Heart left ventricle (tissue), 16 donors: ENCODE results near the gene SAT2. TPM values are rescaled to one million over a fixed set of nuclear protein-coding genes. Genes with fewer than 3 reads are reported as not detected.

Experiments used
- ATAC-seq, 4 donors: fragments of 200-7000 bp; cut with Tn5 transposase; one replicate each; pipeline ENCODE4 v1.9.1; 2020 to 2022; ENCODE audit warnings: moderate library complexity in 4 of 4, mild to moderate bottlenecking in 3 of 4, moderate number of reproducible peaks in 1 of 4
- DNase-seq, 5 donors: peaks; one replicate each; pipeline ENCODE4 v3.0.0-alpha.2; 2020
- H3K27ac ChIP-seq, 12 donors: fragments of 200-600 bp; sonication (generic) in 4 of 12; one replicate each; pipeline versions ENCODE4 v1.5.0 to v1.8.0; 2016 to 2022; ENCODE audit warnings: mild to moderate bottlenecking in 2 of 12
- H3K27me3 ChIP-seq, 9 donors: fragments of 200-600 bp; sonication (generic) in 2 of 9; one replicate each; pipeline versions ENCODE4 v1.5.1 to v1.8.0; 2016 to 2022; ENCODE audit warnings: mild to moderate bottlenecking in 3 of 9
- H3K36me3 ChIP-seq, 9 donors: fragments of 200-600 bp; sonication (generic) in 2 of 9; one replicate each; pipeline versions ENCODE4 v1.5.0 to v1.8.0; 2018 to 2022; ENCODE audit warnings: mild to moderate bottlenecking in 2 of 9
- H3K4me1 ChIP-seq, 12 donors: fragments of 200-600 bp; sonication (generic) in 4 of 12; one replicate each; pipeline versions ENCODE4 v1.5.0 to v1.8.0; 2016 to 2022; ENCODE audit warnings: mild to moderate bottlenecking in 3 of 12
- H3K4me3 ChIP-seq, 12 donors: fragments of 200-600 bp; sonication (generic) in 4 of 12; one replicate each; pipeline versions ENCODE4 v1.5.0 to v1.8.0; 2017 to 2022; ENCODE audit warnings: mild to moderate bottlenecking in 9 of 12, moderate library complexity in 4 of 12
- H3K9me3 ChIP-seq, 12 donors: fragments of 200-600 bp; sonication (generic) in 4 of 12; one replicate each; pipeline versions ENCODE4 v1.5.0 to v1.8.0; 2016 to 2022; ENCODE audit warnings: mild to moderate bottlenecking in 1 of 12
- CTCF ChIP-seq, 12 donors: fragments of 200-600 bp; sonication (generic) in 4 of 12; IDR thresholded peaks; one replicate each; pipeline versions ENCODE4 v1.5.0 to v1.8.0; 2018 to 2022; ENCODE audit warnings: antibody characterized with exemption in 12 of 12, mild to moderate bottlenecking in 5 of 12
- POLR2A ChIP-seq, 2 donors: fragments of 450-650 bp; IDR thresholded peaks; one replicate each; pipeline ENCODE4 v1.6.1; 2017; ENCODE audit warnings: antibody characterized with exemption in 2 of 2, mild to moderate bottlenecking in 2 of 2, moderate library complexity in 2 of 2
- WGBS, 4 donors: extraction: QIAGEN DNeasy Blood & Tissue Kit in 2 of 4; methylation state at CpG; one replicate each; pipeline versions ENCODE4 v1.1.5 to v1.1.7; 2013 to 2018; 5-methylcytosine and 5-hydroxymethylcytosine counted together
- intact Hi-C, 10 donors: fragments of 100-400 bp; cut with DNase I; formaldehyde crosslinking; loops; one replicate each; pipeline versions ENCODE4 v1.11.1 to v1.14.2; 2022
- polyA plus RNA-seq, 2 donors: library from polyadenylated mRNA; stranded (reverse); fragments of 200-250 nt; gene quantifications; one replicate each; pipeline ENCODE4 v1.2.3, GENCODE V29; 2013
- total RNA-seq, 9 donors: library from RNA; depleted of rRNA in 2 of 9; stranded (reverse); fragments of >200 nt in 2 of 9; fragmentation: NEBNext Ultra II Directional in 3 of 9; extraction: Animal tissue kit (Norgen Biotek cat#: 25700) in 3 of 9; gene quantifications; one replicate each; pipeline versions ENCODE4 v1.1.0 to v1.2.4, GENCODE V29; 2016 to 2023
- donor health status: ischemic (EF 13 %, LVEDD 7.1; RV severe dilation, severe dysfunction).
- donor health status: healthy with polysubstance abuse.
- donor health status: DM: no; HTN: yes; CAD: no.
- donor health status: DM: no; HTN: no; CAD: no.
- donor health status: ischemic (EF 25% LVEDD 6.9; RV normal size, moderate dysfunction).
- donor health status: ischemic (EF 25% LVEDD 5.7; RV mildly dilated, moderate dysfunction).
- donor health status: healthy.
- donor health status: DM: yes; HTN: yes; CAD: no.
- donor health status: ischemic (EF 35%, LVEDD 5.7; RV mildly dilated, moderate dysfunction).
- donor health status: nonischemic (EF 11% LVEDD 7.7; RV severe dilation, severe dysfunction).
- donor health status: DM: yes; HTN: yes; CAD: no.
- donor health status: PGD.
- donor health status: ischemic (EF 29% LVEDD 5.4; RV normal size, mild dysfunction).
- donor health status: nonischemic (EF 23%, LVEDD 6.1; RV moderate dilation, normal function).

The SAT2 gene
- total and polyA plus RNA-seq, 11 donors = 50.0 to 131 (median 59.7) TPM

GRCh38 chr17:7579001-7579833 lies 48.4 kb downstream of the SAT2 start, which contains the start of gene CD68:
Gene CD68, plus strand, starts transcription at chr17:7579638. Its CDS starts 40 bp downstream, at chr17:7579678.
- WGBS, 4 donors = 27 to 32% (median 30%) methylated on average over 6 to 7 of the region's 7 CpGs
- peak in 1 of 2 donors; percentile 53 for TF ChIP-seq POLR2A (IDR thresholded peaks at IDR 0.05)
- no peak for TF ChIP-seq CTCF (IDR thresholded peaks at IDR 0.05)
- Histone ChIP-seq H3K9me3 (no peaks in the 10 kb centered on the region), H3K4me1 (peaks cover 13 to 86% (median 45%) of the 10 kb centered on the region in 12 donors), H3K27ac (peak within 1 kb of the TSS; percentile 47 to 96 (median 78)), H3K4me3 (peak within 1 kb of the TSS in 9 of 12 donors; percentile 22 to 69 (median 38)), H3K27me3 (no peaks in the 10 kb centered on the region), H3K36me3 (peaks cover 4 to 66% (median 50%) of the 10 kb centered on the region in 9 donors)
- intact Hi-C loops = loop anchor here in 4 of 10 donors (10.0 kb wide), 4 partner anchors 224 to 344 kb away; partner anchors contain the start of genes CTDNEP1 (in 1 of the 4), DVL2 (in 1 of the 4), ELP5 (in 1 of the 4) and GABARAP (in 1 of the 4)
- ATAC-seq (peak in 3 of 4 donors; percentile 52 to 61 (median 54)), DNase-seq (peak; percentile 58 to 85 (median 71))

DNA sequence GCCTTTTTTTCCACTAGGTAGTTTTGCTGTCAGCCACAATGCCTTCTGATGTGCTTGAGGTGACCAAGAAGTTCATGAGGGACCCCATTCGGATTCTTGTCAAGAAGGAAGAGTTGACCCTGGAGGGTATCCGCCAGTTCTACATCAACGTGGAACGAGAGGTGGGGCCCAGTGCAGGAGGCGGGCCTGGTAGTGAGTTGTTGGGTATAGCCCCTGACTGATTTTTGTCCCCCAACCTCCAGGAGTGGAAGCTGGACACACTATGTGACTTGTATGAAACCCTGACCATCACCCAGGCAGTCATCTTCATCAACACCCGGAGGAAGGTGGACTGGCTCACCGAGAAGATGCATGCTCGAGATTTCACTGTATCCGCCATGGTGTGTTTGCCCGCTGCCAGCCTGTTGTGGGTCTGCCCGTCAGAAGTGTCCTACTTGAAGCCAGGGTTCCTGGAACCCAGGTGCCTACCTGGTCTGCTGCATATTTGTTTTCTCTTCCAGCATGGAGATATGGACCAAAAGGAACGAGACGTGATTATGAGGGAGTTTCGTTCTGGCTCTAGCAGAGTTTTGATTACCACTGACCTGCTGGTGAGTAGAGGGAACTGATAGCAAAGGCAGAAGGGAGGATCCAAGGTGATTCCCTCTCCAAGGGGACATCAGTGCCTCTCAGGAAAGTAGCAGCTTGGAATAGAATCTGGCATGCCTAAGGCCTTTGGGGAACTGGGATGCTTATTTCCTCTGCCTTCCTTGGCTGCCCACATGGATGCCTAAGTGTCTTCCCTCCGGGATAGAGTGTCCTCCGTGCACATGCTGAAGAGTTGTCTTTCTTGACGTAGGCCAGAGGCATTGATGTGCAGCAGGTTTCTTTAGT lies 50.1 kb downstream of the SAT2 start:
- TF ChIP-seq POLR2A (IDR thresholded peaks at IDR 0.05) (no peak), CTCF (IDR thresholded peaks at IDR 0.05) (no peak)
- intact Hi-C loops = loop anchor here in 4 of 10 donors (10.0 kb wide), 4 partner anchors 223 to 343 kb away; partner anchors contain the start of genes CTDNEP1 (in 1 of the 4), DVL2 (in 1 of the 4), ELP5 (in 1 of the 4) and GABARAP (in 1 of the 4)
- H3K27me3 ChIP-seq = no peaks in the 10 kb centered on the region
- DNase-seq (no peak), ATAC-seq (no peak)
- 76 to 78% (median 77%) methylated on average over 16 to 17 of the region's 17 CpGs for WGBS, 4 donors
- H3K27ac ChIP-seq = peak overlapping the region in 1 of 12 donors; percentile 96
- peaks cover 12 to 82% (median 41%) of the 10 kb centered on the region in 12 donors for H3K4me1 ChIP-seq
- peak overlapping the region in 1 of 12 donors; percentile 69 for H3K4me3 ChIP-seq
- H3K36me3 ChIP-seq = peaks cover 8 to 71% (median 53%) of the 10 kb centered on the region in 9 donors
- H3K9me3 ChIP-seq = no peaks in the 10 kb centered on the region

DNA sequence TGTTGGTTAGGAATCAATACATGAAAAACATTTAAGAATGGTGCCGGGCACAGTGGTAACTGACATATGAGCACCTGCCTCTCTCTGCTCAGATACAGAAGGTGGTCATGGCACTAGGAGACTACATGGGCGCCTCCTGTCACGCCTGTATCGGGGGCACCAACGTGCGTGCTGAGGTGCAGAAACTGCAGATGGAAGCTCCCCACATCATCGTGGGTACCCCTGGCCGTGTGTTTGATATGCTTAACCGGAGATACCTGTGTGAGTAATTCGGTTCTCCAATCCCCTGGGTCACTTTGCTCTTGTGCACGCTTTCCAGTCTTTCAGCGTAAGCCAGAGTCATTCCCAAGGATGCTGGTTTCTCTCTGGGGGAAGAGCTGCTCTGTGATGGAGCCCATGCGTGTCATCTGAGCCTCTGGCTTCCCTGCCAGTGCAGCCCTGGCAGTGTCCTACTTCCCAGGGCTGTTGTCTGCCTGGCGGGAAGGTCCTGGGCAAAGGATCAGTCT lies 51.1 kb downstream of the SAT2 start:
- H3K36me3 ChIP-seq = peaks cover 8 to 70% (median 54%) of the 10 kb centered on the region in 9 donors
- no peak overlapping the region for H3K4me3 ChIP-seq
- intact Hi-C loops = loop anchor here in 4 of 10 donors (10.0 kb wide), 4 partner anchors 222 to 342 kb away; partner anchors contain the start of genes CTDNEP1 (in 1 of the 4), DVL2 (in 1 of the 4), ELP5 (in 1 of the 4) and GABARAP (in 1 of the 4)
- ATAC-seq (no peak), DNase-seq (no peak)
- H3K27me3 ChIP-seq = no peaks in the 10 kb centered on the region
- no peak for TF ChIP-seq CTCF (IDR thresholded peaks at IDR 0.05)
- TF ChIP-seq POLR2A (IDR thresholded peaks at IDR 0.05) = no peak
- peaks cover 9 to 79% (median 41%) of the 10 kb centered on the region in 12 donors for H3K4me1 ChIP-seq
- no peaks in the 10 kb centered on the region for H3K9me3 ChIP-seq
- WGBS, 4 donors = 76 to 86% (median 79%) methylated on average over 14 of the region's 14 CpGs
- H3K27ac ChIP-seq = no peak overlapping the region

Other genes with a start within 250 kb of the SAT2 start
- gene TNK1, start 246.7 kb downstream of the SAT2 start, total RNA-seq = 1 to 10 TPM; 1.4 to 6.2 (median 2.2) TPM
- 1 to 10 TPM; 1.8 to 2.1 TPM for gene TNK1, start 246.7 kb downstream of the SAT2 start, polyA plus RNA-seq
- gene PLSCR3, start 233.3 kb downstream of the SAT2 start, total RNA-seq = 10 to 100 TPM; 14.3 to 29.5 (median 16.4) TPM
- gene PLSCR3, start 233.3 kb downstream of the SAT2 start, polyA plus RNA-seq = 10 to 100 TPM; 21.2 to 28.3 TPM
- gene TMEM256, start 223.7 kb downstream of the SAT2 start, total RNA-seq = 10 to 100 TPM; 51.9 to 78.7 (median 69.5) TPM
- 100 to 1,000 TPM in 1 of 2 donors, 10 to 100 TPM in 1; 74.4 to 195 TPM for gene TMEM256, start 223.7 kb downstream of the SAT2 start, polyA plus RNA-seq
- gene NLGN2, start 220.0 kb downstream of the SAT2 start, total RNA-seq = 10 to 100 TPM in 2 of 9 donors, 1 to 10 TPM in 7; 4.6 to 12.9 (median 7.3) TPM
- gene NLGN2, start 220.0 kb downstream of the SAT2 start, polyA plus RNA-seq = 10 to 100 TPM in 1 of 2 donors, 1 to 10 TPM in 1; 3.5 to 11.1 TPM
- gene SPEM1, start 207.5 kb downstream of the SAT2 start, total RNA-seq = not detected
- not detected for gene SPEM1, start 207.5 kb downstream of the SAT2 start, polyA plus RNA-seq
- gene SPEM2, start 202.2 kb downstream of the SAT2 start, total RNA-seq = not detected
- gene SPEM2, start 202.2 kb downstream of the SAT2 start, polyA plus RNA-seq = not detected
- gene SPEM3, start 199.0 kb downstream of the SAT2 start, total RNA-seq = not detected
- gene SPEM3, start 199.0 kb downstream of the SAT2 start, polyA plus RNA-seq = not detected
- gene TMEM102, start 192.4 kb downstream of the SAT2 start, total RNA-seq = 1 to 10 TPM; 1.7 to 6.8 (median 4.0) TPM
- gene TMEM102, start 192.4 kb downstream of the SAT2 start, polyA plus RNA-seq = 1 to 10 TPM; 1.8 to 4.5 TPM
- 1 to 10 TPM; 2.8 to 9.6 (median 7.8) TPM for gene FGF11, start 188.3 kb downstream of the SAT2 start, total RNA-seq
- 1 to 10 TPM; 1.6 to 9.6 TPM for gene FGF11, start 188.3 kb downstream of the SAT2 start, polyA plus RNA-seq
- gene CHRNB1, start 182.8 kb downstream of the SAT2 start, total RNA-seq = 10 to 100 TPM in 7 of 9 donors, 1 to 10 TPM in 2; 8.2 to 14.2 (median 11.0) TPM
- gene CHRNB1, start 182.8 kb downstream of the SAT2 start, polyA plus RNA-seq = 10 to 100 TPM; 11.2 to 27.3 TPM
- gene ZBTB4, start 148.2 kb downstream of the SAT2 start, total RNA-seq = 10 to 100 TPM; 51.8 to 77.2 (median 59.5) TPM
- gene ZBTB4, start 148.2 kb downstream of the SAT2 start, polyA plus RNA-seq = 10 to 100 TPM; 29.3 to 35.3 TPM
- not detected for gene SLC35G6, start 146.4 kb downstream of the SAT2 start, total RNA-seq
- under 1 TPM in 1 of 2 donors, not detected in 1; 0.08 TPM for gene SLC35G6, start 146.4 kb downstream of the SAT2 start, polyA plus RNA-seq
- 10 to 100 TPM; 31.4 to 77.6 (median 50.7) TPM for gene POLR2A, start 143.5 kb downstream of the SAT2 start, total RNA-seq
- 10 to 100 TPM; 17.3 to 18.5 TPM for gene POLR2A, start 143.5 kb downstream of the SAT2 start, polyA plus RNA-seq
- 10 to 100 TPM; 20.3 to 49.5 (median 35.1) TPM for gene TNFSF12, start 78.8 kb downstream of the SAT2 start, total RNA-seq
- 10 to 100 TPM; 19.6 to 36.8 TPM for gene TNFSF12, start 78.8 kb downstream of the SAT2 start, polyA plus RNA-seq
- 10 to 100 TPM in 3 of 9 donors, 1 to 10 TPM in 6; 3.7 to 43.0 (median 6.4) TPM for gene TNFSF13, start 69.1 kb downstream of the SAT2 start, total RNA-seq
- 1 to 10 TPM; 6.9 to 7.1 TPM for gene TNFSF13, start 69.1 kb downstream of the SAT2 start, polyA plus RNA-seq
- 10 to 100 TPM; 26.4 to 59.5 (median 28.9) TPM for gene SENP3, start 65.9 kb downstream of the SAT2 start, total RNA-seq
- gene SENP3, start 65.9 kb downstream of the SAT2 start, polyA plus RNA-seq = 10 to 100 TPM; 29.1 to 65.5 TPM
- 100 to 1,000 TPM in 2 of 9 donors, 10 to 100 TPM in 6, 1 to 10 TPM in 1; 9.9 to 324 (median 22.5) TPM for gene CD68, start 48.2 kb downstream of the SAT2 start, total RNA-seq
- 10 to 100 TPM; 11.3 to 46.7 TPM for gene CD68, start 48.2 kb downstream of the SAT2 start, polyA plus RNA-seq
- gene MPDU1, start 44.0 kb downstream of the SAT2 start, total RNA-seq = 10 to 100 TPM; 18.4 to 90.1 (median 25.4) TPM
- 100 to 1,000 TPM in 1 of 2 donors, 10 to 100 TPM in 1; 33.3 to 106 TPM for gene MPDU1, start 44.0 kb downstream of the SAT2 start, polyA plus RNA-seq
- 1 to 10 TPM in 4 of 9 donors, under 1 TPM in 4, not detected in 1; 0.65 to 8.0 (median 1.2) TPM for gene SOX15, start 37.7 kb downstream of the SAT2 start, total RNA-seq
- 1 to 10 TPM in 1 of 2 donors, under 1 TPM in 1; 0.32 to 2.2 TPM for gene SOX15, start 37.7 kb downstream of the SAT2 start, polyA plus RNA-seq
- 100 to 1,000 TPM in 4 of 9 donors, 10 to 100 TPM in 5; 68.0 to 121 (median 98.6) TPM for gene FXR2, start 12.9 kb downstream of the SAT2 start, total RNA-seq
- 100 to 1,000 TPM in 1 of 2 donors, 10 to 100 TPM in 1; 72.4 to 123 TPM for gene FXR2, start 12.9 kb downstream of the SAT2 start, polyA plus RNA-seq
- gene SHBG, start 2.3 kb upstream of the SAT2 start, total RNA-seq = 1 to 10 TPM in 1 of 9 donors, under 1 TPM in 4, not detected in 4; 0.56 to 1.1 (median 0.66) TPM
- under 1 TPM; 0.28 to 0.61 TPM for gene SHBG, start 2.3 kb upstream of the SAT2 start, polyA plus RNA-seq
- gene ATP1B2, start 23.1 kb upstream of the SAT2 start, total RNA-seq = 1 to 10 TPM; 1.3 to 6.6 (median 2.9) TPM
- 1 to 10 TPM in 1 of 2 donors, under 1 TPM in 1; 0.60 to 2.6 TPM for gene ATP1B2, start 23.1 kb upstream of the SAT2 start, polyA plus RNA-seq
- gene TP53, start 59.7 kb upstream of the SAT2 start, total RNA-seq = 10 to 100 TPM; 10.0 to 44.6 (median 12.8) TPM
- 1 to 10 TPM; 6.8 to 9.0 TPM for gene TP53, start 59.7 kb upstream of the SAT2 start, polyA plus RNA-seq
- gene WRAP53, start 60.7 kb upstream of the SAT2 start, total RNA-seq = 1 to 10 TPM; 3.7 to 9.8 (median 4.8) TPM
- 10 to 100 TPM in 1 of 2 donors, 1 to 10 TPM in 1; 5.4 to 12.0 TPM for gene WRAP53, start 60.7 kb upstream of the SAT2 start, polyA plus RNA-seq
- gene EFNB3, start 77.4 kb upstream of the SAT2 start, total RNA-seq = 1 to 10 TPM in 1 of 9 donors, under 1 TPM in 8; 0.10 to 4.6 (median 0.36) TPM
- gene EFNB3, start 77.4 kb upstream of the SAT2 start, polyA plus RNA-seq = under 1 TPM; 0.15 to 0.43 TPM
- under 1 TPM in 5 of 9 donors, not detected in 4; 0.02 to 0.56 (median 0.05) TPM for gene DNAH2, start 89.9 kb upstream of the SAT2 start, total RNA-seq
- gene DNAH2, start 89.9 kb upstream of the SAT2 start, polyA plus RNA-seq = under 1 TPM; 0.04 TPM
- gene KDM6B, start 206.4 kb upstream of the SAT2 start, total RNA-seq = 10 to 100 TPM in 8 of 9 donors, 1 to 10 TPM in 1; 7.4 to 29.3 (median 24.8) TPM
- gene KDM6B, start 206.4 kb upstream of the SAT2 start, polyA plus RNA-seq = 10 to 100 TPM; 11.6 to 14.4 TPM
- 100 to 1,000 TPM in 1 of 9 donors, 10 to 100 TPM in 8; 16.7 to 130 (median 27.0) TPM for gene TMEM88, start 227.2 kb upstream of the SAT2 start, total RNA-seq
- 100 to 1,000 TPM in 1 of 2 donors, 10 to 100 TPM in 1; 97.7 to 112 TPM for gene TMEM88, start 227.2 kb upstream of the SAT2 start, polyA plus RNA-seq
- 100 to 1,000 TPM in 1 of 9 donors, 10 to 100 TPM in 8; 60.9 to 141 (median 72.4) TPM for gene NAA38, start 229.7 kb upstream of the SAT2 start, total RNA-seq
- gene NAA38, start 229.7 kb upstream of the SAT2 start, polyA plus RNA-seq = 100 to 1,000 TPM in 1 of 2 donors, 10 to 100 TPM in 1; 75.2 to 179 TPM
- 10 to 100 TPM in 8 of 9 donors, 1 to 10 TPM in 1; 9.3 to 20.4 (median 16.6) TPM for gene CYB5D1, start 230.2 kb upstream of the SAT2 start, total RNA-seq
- gene CYB5D1, start 230.2 kb upstream of the SAT2 start, polyA plus RNA-seq = 10 to 100 TPM; 11.7 to 15.5 TPM